Thyroid gland (tissue), 4 donors: ENCODE measurements around the gene FAM168A. TPM values are rescaled to one million over a fixed set of nuclear protein-coding genes. Genes with fewer than 3 reads are reported as not detected.
"Not testable (repeated sequence)": the region's sequence is repeated elsewhere in the genome, so short reads cannot be mapped to it uniquely, and the experiment has no call there.

Source experiments
- DNase-seq, 2 donors: peaks; one replicate each; pipeline ENCODE4 v3.0.0-alpha.2; 2019
- H3K27ac ChIP-seq, 3 donors: fragments of 200-600 bp; sonication (generic); 1 replicate in 2 of 3; 2 replicates in 1 of 3; pipeline ENCODE4 v1.5.1; 2016 to 2019; ENCODE audit warnings: mild to moderate bottlenecking in 1 of 3, moderate library complexity in 1 of 3
- H3K27me3 ChIP-seq: fragments of 200-600 bp; sonication (generic); one replicate; pipeline ENCODE4 v1.5.1; 2019
- H3K36me3 ChIP-seq, 2 donors: fragments of 200-600 bp; sonication (generic); one replicate each; pipeline ENCODE4 v1.5.1; 2016 to 2019
- H3K4me1 ChIP-seq, 2 donors: fragments of 200-600 bp; sonication (generic); one replicate each; pipeline ENCODE4 v1.5.1; 2017 to 2019
- H3K4me3 ChIP-seq, 3 donors: fragments of 200-600 bp; sonication (generic); replicated peaks in 1 of 3; 1 replicate in 2 of 3; 2 replicates in 1 of 3; pipeline ENCODE4 v1.5.1; 2016; ENCODE audit warnings: mild to moderate bottlenecking in 1 of 3
- H3K9me3 ChIP-seq: fragments of 200-600 bp; sonication (generic); one replicate; pipeline ENCODE4 v1.5.1; 2017
- CTCF ChIP-seq, 6 experiments: fragments of 200-600 bp in 3 of 6; fragments of 450-650 bp in 3 of 6; sonication (generic) in 3 of 6; IDR thresholded peaks; one replicate each; pipeline ENCODE4 v1.5.1; 2016 to 2019; ENCODE audit warnings: antibody characterized with exemption in 6 of 6, mild to moderate bottlenecking in 2 of 6, inconsistent platforms in 1 of 6, moderate library complexity in 1 of 6
- POLR2A ChIP-seq, 2 donors: fragments of 450-650 bp; IDR thresholded peaks; one replicate each; pipeline ENCODE4 v1.6.1; 2017; ENCODE audit warnings: antibody characterized with exemption in 2 of 2, mild to moderate bottlenecking in 2 of 2, moderate library complexity in 1 of 2
- WGBS, 2 donors: methylation state at CpG; one replicate each; pipeline ENCODE4 v1.1.5; 2017; 5-methylcytosine and 5-hydroxymethylcytosine counted together
- intact Hi-C: fragments of 100-400 bp; cut with DNase I; formaldehyde crosslinking; loops from one replicate; pipeline ENCODE4 v1.15.1; 2023
- total RNA-seq, 4 donors: library from RNA; depleted of rRNA; stranded (reverse); fragments of >200 nt; gene quantifications; one replicate each; pipeline ENCODE4 v1.2.3, GENCODE V29; 2016

FAM168A gene
- total RNA-seq, 4 donors from 2014 or later, result 32.7 to 51.0 (median 40.2) TPM

- DNase-seq, result no peak
- intact Hi-C loops, result no loop called here
- Histone ChIP-seq H3K27ac (no peak overlapping the region), H3K9me3 (no peaks in the 10 kb centered on the region), H3K27me3 (no peaks in the 10 kb centered on the region), H3K4me3 (no peak overlapping the region), H3K36me3 (no peaks in the 10 kb centered on the region), H3K4me1 (peaks cover 0 to 3% of the 10 kb centered on the region in 2 donors)
- WGBS, 2 donors, result 78 to 85% methylated on average over 2 of the region's 2 CpGs
- TF ChIP-seq POLR2A (IDR thresholded peaks at IDR 0.05) (no peak), CTCF (IDR thresholded peaks at IDR 0.05) (no peak)
Measured at GRCh38 chr11:73578592-73579185, 19.2 kb downstream of the FAM168A start.

- intact Hi-C loops, result no loop called here
- Histone ChIP-seq H3K27me3 (no peaks in the 10 kb centered on the region), H3K4me1 (peaks cover 0 to 3% of the 10 kb centered on the region in 2 donors), H3K27ac (no peak overlapping the region), H3K4me3 (no peak overlapping the region), H3K9me3 (no peaks in the 10 kb centered on the region), H3K36me3 (no peaks in the 10 kb centered on the region)
- TF ChIP-seq POLR2A (IDR thresholded peaks at IDR 0.05), result no peak
- no peak for TF ChIP-seq CTCF (IDR thresholded peaks at IDR 0.05)
- DNase-seq, result no peak
- 82 to 86% methylated on average over 1 of the region's 1 CpG for WGBS, 2 donors
Measured at GRCh38 chr11:73577496-73577917, 20.4 kb downstream of the FAM168A start.

GRCh38 chr11:73576185-73576614 is 21.7 kb downstream of the FAM168A start:
- no peak for DNase-seq
- 94 to 96% methylated on average over 4 of the region's 4 CpGs for WGBS, 2 donors

GRCh38 chr11:73571982-73572381 is 25.9 kb downstream of the FAM168A start:
- H3K27ac ChIP-seq, H3K4me1 ChIP-seq, H3K9me3 ChIP-seq, H3K36me3 ChIP-seq, intact Hi-C loops, H3K27me3 ChIP-seq, H3K4me3 ChIP-seq, DNase-seq: not testable (repeated sequence)
- WGBS, 2 donors, result 89 to 93% methylated on average over 7 to 21 of the region's 30 CpGs

More at GRCh38 chr11:73576185-73576614, 21.7 kb downstream of the FAM168A start:
- TF ChIP-seq POLR2A (IDR thresholded peaks at IDR 0.05) (no peak), CTCF (IDR thresholded peaks at IDR 0.05) (no peak)
- intact Hi-C loops, result no loop called here
- no peaks in the 10 kb centered on the region for H3K36me3 ChIP-seq
- no peak overlapping the region for H3K27ac ChIP-seq
- no peak overlapping the region for H3K4me3 ChIP-seq
- no peaks in the 10 kb centered on the region for H3K27me3 ChIP-seq
- H3K4me1 ChIP-seq, result peaks cover 0 to 3% of the 10 kb centered on the region in 2 donors
- no peaks in the 10 kb centered on the region for H3K9me3 ChIP-seq

- H3K27ac ChIP-seq, result peak overlapping the region in 1 of 3 donors; percentile 36
- intact Hi-C loops, result no loop called here
- no peak overlapping the region for H3K4me3 ChIP-seq
- H3K4me1 ChIP-seq, result peaks cover under 1 to 12% of the 10 kb centered on the region in 2 donors
- no peaks in the 10 kb centered on the region for H3K27me3 ChIP-seq
- peak; percentile 61 to 67 for DNase-seq
- H3K36me3 ChIP-seq, result no peaks in the 10 kb centered on the region
- 56 to 75% methylated on average over 1 of the region's 1 CpG for WGBS, 2 donors
- H3K9me3 ChIP-seq, result no peaks in the 10 kb centered on the region
- TF ChIP-seq POLR2A (IDR thresholded peaks at IDR 0.05) (no peak), CTCF (IDR thresholded peaks at IDR 0.05) (no peak)
Measured at GRCh38 chr11:73570415-73571114, 27.3 kb downstream of the FAM168A start.
